Esophagus muscularis mucosa (tissue), 4 donors: ENCODE measurements around the gene TTC39A.

Source experiments
- CTCF ChIP-seq, 3 experiments: fragments of 200-600 bp in 2 of 3; fragments of 450-650 bp in 1 of 3; sonication (generic) in 2 of 3; IDR thresholded peaks; one replicate each; pipeline ENCODE4 v1.5.1; 2017 to 2019; ENCODE audit warnings: antibody characterized with exemption in 3 of 3, mild to moderate bottlenecking in 2 of 3, moderate library complexity in 1 of 3
- EP300 ChIP-seq: sonication (generic); formaldehyde crosslinking; IDR thresholded peaks from one replicate; pipeline ENCODE4 v1.6.1; 2017; ENCODE audit warnings: antibody characterized with exemption
- POLR2A ChIP-seq: fragments of 450-650 bp; IDR thresholded peaks from one replicate; pipeline ENCODE4 v1.6.1; 2017; ENCODE audit warnings: antibody characterized with exemption, moderate library complexity, mild to moderate bottlenecking, low read depth

- TF ChIP-seq CTCF (IDR thresholded peaks at IDR 0.05), result no peak
- no peak for TF ChIP-seq EP300
- no peak for TF ChIP-seq POLR2A
These were observed 21.7 kb downstream of the TTC39A start for GRCh38 chr1:51308636-51309035.
